Vagina (tissue), 2 donors: ENCODE measurements around the gene EWSR1. TPM values are rescaled to one million over a fixed set of nuclear protein-coding genes. Genes with fewer than 3 reads are reported as not detected.

ENCODE experiments used
- DNase-seq, 2 donors: peaks; one replicate each; pipeline ENCODE4 v3.0.0-alpha.2; 2017; ENCODE audit errors: extremely low spot score in 2 of 2
- H3K27ac ChIP-seq: fragments of 200-600 bp; sonication (generic); one replicate; pipeline ENCODE4 v1.5.1; 2019
- H3K27me3 ChIP-seq: fragments of 200-600 bp; sonication (generic); one replicate; pipeline ENCODE4 v1.5.1; 2019
- H3K36me3 ChIP-seq, 2 donors: fragments of 200-600 bp; sonication (generic); one replicate each; pipeline ENCODE4 v1.5.1; 2017 to 2019
- H3K4me1 ChIP-seq: fragments of 200-600 bp; sonication (generic); one replicate; pipeline ENCODE4 v1.5.1; 2019
- H3K4me3 ChIP-seq, 2 donors: fragments of 200-600 bp; sonication (generic); 1 replicate in 1 of 2; 2 replicates in 1 of 2; pipeline ENCODE4 v1.5.1; 2016 to 2019
- H3K9me3 ChIP-seq: fragments of 200-600 bp; sonication (generic); one replicate; pipeline ENCODE4 v1.5.1; 2019
- POLR2A ChIP-seq, 2 donors: fragments of 450-650 bp; IDR thresholded peaks; one replicate each; pipeline ENCODE4 v1.6.1; 2017; ENCODE audit warnings: antibody characterized with exemption in 2 of 2, mild to moderate bottlenecking in 2 of 2, moderate library complexity in 2 of 2
- POLR2AphosphoS5 ChIP-seq, 2 donors: sonication (generic); formaldehyde crosslinking; IDR thresholded peaks; one replicate each; pipeline ENCODE4 v1.9.0; 2017; ENCODE audit warnings: antibody characterized with exemption in 2 of 2, mild to moderate bottlenecking in 2 of 2, low read depth in 1 of 2; ENCODE audit not compliant: insufficient read depth in 1 of 2
- intact Hi-C: fragments of 100-400 bp; cut with DNase I; formaldehyde crosslinking; loops from one replicate; pipeline ENCODE4 v1.15.1; 2023
- total RNA-seq: library from RNA; depleted of rRNA; stranded (reverse); fragments of >200 nt; gene quantifications from one replicate; pipeline ENCODE4 v1.2.3, GENCODE V29; 2016
- TF ChIP-seq, protein P1 (sequence below), 3 experiments: fragments of 450-650 bp in 2 of 3; fragments of 200-600 bp in 1 of 3; sonication (generic) in 1 of 3; IDR thresholded peaks; one replicate each; pipeline ENCODE4 v1.5.1; 2017 to 2019; ENCODE audit warnings: antibody characterized with exemption in 3 of 3, mild to moderate bottlenecking in 2 of 3, moderate library complexity in 2 of 3

EWSR1 gene
- total RNA-seq, 1 donor from 2014 or later: 164 TPM

DNA sequence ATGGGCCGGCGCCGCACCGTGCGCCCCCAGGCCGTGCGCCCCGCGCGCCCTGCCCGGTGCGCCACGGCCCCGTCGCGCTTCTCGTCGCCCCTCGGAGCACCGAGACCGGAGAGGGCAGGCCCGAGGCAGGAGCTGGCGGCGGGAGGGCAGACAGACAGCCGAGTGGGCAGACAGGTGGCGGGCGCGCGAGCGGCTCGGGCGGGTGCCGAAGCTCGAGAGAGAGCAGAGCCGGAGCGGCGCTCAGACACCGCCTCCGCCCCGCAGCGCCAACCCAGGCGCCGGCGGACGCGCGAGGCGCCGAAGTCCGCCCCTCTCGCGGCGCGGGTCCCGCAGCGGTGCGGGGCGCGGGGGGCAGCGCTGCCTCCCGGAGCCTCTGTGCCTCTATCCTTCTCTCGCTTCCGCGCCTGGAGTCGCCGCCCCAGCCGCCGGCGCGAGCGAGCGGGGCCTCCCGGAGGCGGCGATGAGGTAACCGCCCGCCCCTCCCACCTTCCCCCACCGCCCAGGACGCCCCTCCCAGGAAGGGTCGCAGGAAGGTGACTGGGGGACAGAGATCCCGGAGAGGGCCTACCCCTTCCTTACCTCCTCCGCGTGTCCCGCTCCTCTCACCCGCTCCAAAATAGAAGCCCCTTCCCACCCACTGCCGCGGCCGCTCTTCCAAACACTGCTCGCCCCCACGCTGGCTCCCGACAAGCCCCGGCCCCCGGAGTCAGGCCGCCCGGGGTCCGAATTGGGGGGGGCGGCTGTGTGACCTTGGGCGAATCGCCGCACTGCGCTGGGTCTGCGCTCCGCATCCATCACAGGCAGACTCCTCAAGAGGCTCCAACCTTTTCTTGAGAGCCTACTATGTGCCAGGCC is 47.4 kb downstream of the EWSR1 start, which contains the start of gene RASL10A:
Gene RASL10A, minus strand, starts transcription at position 412 of the 855 bp plus-strand sequence. CDS start 451 bp downstream, outside the sequence.
- Histone ChIP-seq H3K4me1 (peaks cover 45% of the 10 kb centered on the region), H3K9me3 (no peaks in the 10 kb centered on the region), H3K27me3 (peaks cover 4% of the 10 kb centered on the region), H3K36me3 (no peaks in the 10 kb centered on the region), H3K4me3 (peak within 1 kb of the TSS; percentile 27 to 49), H3K27ac (no peak within 1 kb of the TSS)
- intact Hi-C loops: loop anchor here (10.0 kb wide), 1 partner anchor 69 kb away; the partner anchor contains the start of gene AP1B1
- TF ChIP-seq POLR2A (IDR thresholded peaks at IDR 0.05) (no peak), POLR2AphosphoS5 (IDR thresholded peaks at IDR 0.05; ENCODE audit: insufficient read depth in 1 of 2, low read depth in 1 of 2) (no peak)
- TF ChIP-seq, protein P1, sequence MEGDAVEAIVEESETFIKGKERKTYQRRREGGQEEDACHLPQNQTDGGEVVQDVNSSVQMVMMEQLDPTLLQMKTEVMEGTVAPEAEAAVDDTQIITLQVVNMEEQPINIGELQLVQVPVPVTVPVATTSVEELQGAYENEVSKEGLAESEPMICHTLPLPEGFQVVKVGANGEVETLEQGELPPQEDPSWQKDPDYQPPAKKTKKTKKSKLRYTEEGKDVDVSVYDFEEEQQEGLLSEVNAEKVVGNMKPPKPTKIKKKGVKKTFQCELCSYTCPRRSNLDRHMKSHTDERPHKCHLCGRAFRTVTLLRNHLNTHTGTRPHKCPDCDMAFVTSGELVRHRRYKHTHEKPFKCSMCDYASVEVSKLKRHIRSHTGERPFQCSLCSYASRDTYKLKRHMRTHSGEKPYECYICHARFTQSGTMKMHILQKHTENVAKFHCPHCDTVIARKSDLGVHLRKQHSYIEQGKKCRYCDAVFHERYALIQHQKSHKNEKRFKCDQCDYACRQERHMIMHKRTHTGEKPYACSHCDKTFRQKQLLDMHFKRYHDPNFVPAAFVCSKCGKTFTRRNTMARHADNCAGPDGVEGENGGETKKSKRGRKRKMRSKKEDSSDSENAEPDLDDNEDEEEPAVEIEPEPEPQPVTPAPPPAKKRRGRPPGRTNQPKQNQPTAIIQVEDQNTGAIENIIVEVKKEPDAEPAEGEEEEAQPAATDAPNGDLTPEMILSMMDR (IDR thresholded peaks at IDR 0.05): no peak
- DNase-seq: no peak

DNA sequence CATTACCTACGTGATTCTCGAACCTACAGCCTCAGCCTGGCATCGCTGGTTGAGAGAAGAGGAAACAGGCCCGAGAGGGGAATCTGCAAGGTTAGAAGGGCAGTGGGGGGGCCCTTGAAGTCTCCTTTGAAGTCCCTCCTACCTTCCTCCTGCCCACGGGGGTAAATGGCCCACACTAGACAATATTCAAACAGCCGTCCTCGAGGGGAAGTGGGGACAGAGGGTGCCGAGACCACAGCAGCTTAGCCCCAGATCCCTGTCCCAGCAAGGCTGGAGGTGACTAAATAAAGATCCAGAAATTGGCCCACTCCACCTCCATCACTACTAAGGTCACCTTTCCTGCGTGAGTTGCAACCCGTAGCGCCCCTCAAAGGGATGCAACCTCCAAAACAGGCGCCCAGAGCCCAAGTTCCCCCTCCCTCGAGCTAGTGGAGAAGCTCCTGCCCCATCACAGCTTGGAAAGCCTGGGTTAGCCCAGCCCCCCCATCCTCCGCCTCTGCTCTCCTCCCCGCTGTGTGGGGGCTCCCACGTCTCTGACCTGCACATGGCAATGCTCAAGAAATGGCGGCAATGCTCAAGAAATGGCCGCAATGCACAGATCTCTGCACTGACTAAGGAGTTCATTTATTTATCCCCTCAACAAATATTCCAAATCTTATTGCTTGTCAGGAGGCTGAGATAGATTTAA is 48.2 kb downstream of the EWSR1 start:
- Histone ChIP-seq H3K9me3 (no peaks in the 10 kb centered on the region), H3K27ac (no peak overlapping the region), H3K27me3 (peaks cover 4% of the 10 kb centered on the region), H3K4me3 (no peak overlapping the region), H3K36me3 (no peaks in the 10 kb centered on the region), H3K4me1 (peaks cover 38% of the 10 kb centered on the region)
- intact Hi-C loops: loop anchor here (10.0 kb wide), 1 partner anchor 69 kb away; the partner anchor contains the start of gene AP1B1
- TF ChIP-seq POLR2A (IDR thresholded peaks at IDR 0.05): no peak
- no peak for TF ChIP-seq POLR2AphosphoS5 (IDR thresholded peaks at IDR 0.05; ENCODE audit: insufficient read depth in 1 of 2, low read depth in 1 of 2)
- TF ChIP-seq, protein P1 (IDR thresholded peaks at IDR 0.05): no peak
- no peak for DNase-seq

DNA sequence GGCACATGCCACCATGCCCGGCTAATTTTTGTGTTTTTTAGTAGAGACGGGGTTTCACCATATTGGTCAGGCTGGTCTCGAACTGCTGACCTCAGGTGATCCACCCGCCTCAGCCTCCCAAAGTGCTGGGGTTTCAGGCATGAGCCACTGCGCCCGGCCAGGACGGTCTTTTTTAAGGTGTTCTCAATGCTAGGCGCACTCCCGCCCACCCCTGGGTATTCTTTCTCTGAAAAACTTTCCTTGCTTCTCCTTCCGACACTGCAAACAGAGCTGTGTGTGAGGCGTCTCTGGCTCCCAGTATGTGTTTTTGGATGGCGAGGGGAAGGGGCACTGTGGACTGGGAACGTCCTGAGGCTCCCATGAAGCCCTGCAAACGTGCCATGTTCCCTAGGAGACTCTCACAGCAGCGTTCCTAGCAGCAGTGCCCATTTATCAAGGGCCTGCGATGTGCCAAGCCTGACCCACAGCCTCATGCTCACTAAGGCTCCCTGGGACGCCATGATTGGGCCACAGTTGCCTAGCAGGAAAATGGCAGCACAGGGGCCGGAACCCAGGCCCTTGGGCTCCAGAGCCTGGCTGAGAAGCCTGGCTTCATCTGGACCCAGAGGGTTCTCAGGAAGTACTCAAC is 49.9 kb downstream of the EWSR1 start:
- TF ChIP-seq POLR2A (IDR thresholded peaks at IDR 0.05) (no peak), POLR2AphosphoS5 (IDR thresholded peaks at IDR 0.05; ENCODE audit: insufficient read depth in 1 of 2, low read depth in 1 of 2) (no peak)
- TF ChIP-seq, protein P1 (IDR thresholded peaks at IDR 0.05): no peak
- H3K4me1 ChIP-seq: peaks cover 27% of the 10 kb centered on the region
- intact Hi-C loops: loop anchor here (10.0 kb wide), 1 partner anchor 67 kb away; the partner anchor contains the start of gene AP1B1
- peaks cover 4% of the 10 kb centered on the region for H3K27me3 ChIP-seq
- no peak overlapping the region for H3K27ac ChIP-seq
- H3K4me3 ChIP-seq: no peak overlapping the region
- DNase-seq: no peak
- no peaks in the 10 kb centered on the region for H3K9me3 ChIP-seq
- no peaks in the 10 kb centered on the region for H3K36me3 ChIP-seq

DNA sequence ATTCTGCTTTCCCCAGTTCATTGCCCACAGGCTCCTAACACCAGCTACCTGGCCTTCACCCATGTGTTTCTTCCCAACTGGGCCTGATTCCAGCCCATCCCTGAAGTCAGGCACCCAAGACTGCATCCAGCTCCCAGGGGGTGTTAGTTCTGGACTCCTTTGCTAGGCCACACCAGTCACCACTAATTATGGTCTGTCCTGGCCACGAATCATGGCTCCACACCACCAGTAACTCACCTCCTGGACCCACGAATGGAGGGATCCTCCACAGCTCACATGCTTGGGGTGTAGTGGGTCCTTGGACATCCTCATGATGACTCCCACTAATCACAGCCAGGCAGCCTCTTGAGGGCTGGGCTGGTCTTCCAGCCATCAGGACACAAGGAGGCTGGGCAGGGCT is 51.0 kb downstream of the EWSR1 start:
- Histone ChIP-seq H3K4me3 (no peak overlapping the region), H3K27me3 (peaks cover 4% of the 10 kb centered on the region), H3K9me3 (no peaks in the 10 kb centered on the region), H3K27ac (no peak overlapping the region), H3K36me3 (no peaks in the 10 kb centered on the region), H3K4me1 (peaks cover 16% of the 10 kb centered on the region)
- no peak for DNase-seq
- intact Hi-C loops: loop anchor here (10.0 kb wide), 1 partner anchor 66 kb away; the partner anchor contains the start of gene AP1B1
- TF ChIP-seq POLR2AphosphoS5 (IDR thresholded peaks at IDR 0.05; ENCODE audit: insufficient read depth in 1 of 2, low read depth in 1 of 2) (no peak), POLR2A (IDR thresholded peaks at IDR 0.05) (no peak)
- TF ChIP-seq, protein P1 (IDR thresholded peaks at IDR 0.05): no peak
